Erythroblast (primary cell): ENCODE data around the gene TNNC2.
A peak's percentile ranks its signal among the peaks of the same experiment; 100 is the strongest.

Experiments
- DNase-seq, 2 experiments: peaks; one replicate each; lab custom pipeline; 2025; lab: John Stamatoyannopoulos, UW
- GATA1 ChIP-seq: IDR thresholded peaks from 2 replicates; pipeline ENCODE4 v1.6.1; 2011; ENCODE audit warnings: low read depth, mild to moderate bottlenecking, control low read depth, low read length, moderate library complexity
- POLR2A ChIP-seq: IDR thresholded peaks from 2 replicates; pipeline ENCODE4 v1.6.1; 2011; ENCODE audit warnings: mild to moderate bottlenecking, low read length

TNNC2 gene

DNA sequence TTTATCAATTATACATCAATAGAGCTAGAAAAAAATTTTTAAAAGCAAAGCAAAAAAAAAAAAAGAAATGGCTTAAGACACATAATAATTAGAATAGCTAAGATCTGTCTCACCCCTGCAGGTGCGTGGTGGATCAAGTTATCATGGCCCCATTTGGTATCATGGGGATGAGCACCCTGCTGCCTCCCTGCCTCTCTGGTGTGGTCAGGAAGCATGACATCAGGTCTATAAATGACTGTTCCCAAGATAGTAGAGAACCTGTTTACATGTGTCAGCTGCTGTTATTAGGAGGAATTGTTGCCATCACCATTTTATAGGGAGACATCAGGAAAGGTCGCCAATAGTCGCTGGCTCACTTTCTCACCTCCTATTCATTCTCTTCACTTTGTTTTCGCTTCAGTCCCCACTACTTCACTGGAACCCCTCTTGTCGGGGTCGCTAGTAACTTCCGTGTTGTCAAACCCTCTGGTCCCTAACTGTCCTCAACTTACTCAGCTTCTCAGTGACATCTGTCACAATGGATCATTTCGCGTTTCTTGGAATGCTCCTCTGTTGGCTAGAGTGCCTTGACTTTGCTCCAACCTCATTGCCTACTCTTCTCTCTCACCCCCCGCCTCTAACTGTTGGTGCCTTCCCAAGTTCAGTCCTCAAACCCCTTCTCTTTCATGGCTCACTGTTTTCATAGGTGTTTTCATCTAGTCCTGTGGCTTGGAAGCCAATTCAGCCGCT lies 30.6 kb downstream of the TNNC2 start:
- no peak for DNase-seq
- TF ChIP-seq GATA1 (no peak), POLR2A (no peak)

DNA sequence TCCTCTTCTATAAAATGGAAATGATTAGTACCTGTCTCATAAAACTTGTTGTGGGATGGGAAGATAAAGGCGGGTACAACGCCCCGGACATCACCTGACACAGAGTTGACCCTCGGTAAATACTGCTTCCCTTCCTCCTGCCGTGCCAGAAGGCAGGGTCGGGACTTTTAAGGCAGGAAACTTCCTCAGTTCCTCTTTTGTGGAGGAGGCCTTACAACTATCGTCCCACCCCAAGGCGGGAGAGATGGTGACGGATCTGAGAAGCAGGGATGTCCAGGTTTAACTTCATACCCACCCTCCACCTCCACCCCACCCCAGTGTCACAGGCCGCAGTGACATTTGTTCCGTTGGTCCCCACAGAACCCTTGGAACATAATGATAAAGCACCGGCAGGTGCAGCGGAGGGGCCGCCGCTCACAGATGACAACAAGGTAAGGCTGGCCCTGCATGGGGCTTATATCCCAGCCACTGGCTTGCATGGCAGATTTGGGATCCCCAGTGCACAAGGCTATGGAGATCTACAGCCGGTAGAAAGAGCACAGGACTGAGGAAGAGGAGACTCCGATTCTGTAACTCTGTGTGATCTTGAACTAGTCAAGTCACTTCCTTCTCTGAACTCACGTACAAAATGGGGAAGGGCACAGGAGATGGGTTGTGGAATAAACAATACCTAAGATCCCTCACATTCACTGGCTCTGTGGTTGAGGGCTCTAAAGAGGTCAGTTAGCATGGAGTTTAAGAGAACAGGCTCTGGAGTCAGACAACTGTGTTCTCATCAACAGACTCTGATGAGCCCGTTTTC lies 34.6 kb downstream of the TNNC2 start:
- DNase-seq = peak in 1 of 2 experiments; percentile 42
- TF ChIP-seq GATA1 (no peak), POLR2A (no peak)

DNA sequence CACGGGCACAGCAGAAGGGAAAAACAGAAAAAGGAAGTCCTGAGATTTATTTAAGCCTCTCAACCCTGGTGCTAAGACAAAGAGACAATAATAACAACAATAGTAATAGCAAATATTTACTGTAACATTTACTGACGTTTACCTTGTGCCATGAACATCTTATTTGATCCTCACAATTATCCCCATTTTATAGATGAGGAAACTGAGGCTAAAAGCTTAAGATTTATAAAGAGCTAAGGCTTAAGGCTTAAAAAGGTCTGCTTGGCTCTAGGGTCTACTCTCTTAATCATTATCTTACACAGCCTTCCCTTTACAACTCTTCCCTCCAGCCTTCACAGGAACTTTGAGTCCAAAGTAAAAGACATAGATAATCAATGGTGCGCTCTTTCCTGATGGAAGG lies 38.8 kb downstream of the TNNC2 start:
- TF ChIP-seq GATA1 (no peak), POLR2A (no peak)
- DNase-seq = no peak

DNA sequence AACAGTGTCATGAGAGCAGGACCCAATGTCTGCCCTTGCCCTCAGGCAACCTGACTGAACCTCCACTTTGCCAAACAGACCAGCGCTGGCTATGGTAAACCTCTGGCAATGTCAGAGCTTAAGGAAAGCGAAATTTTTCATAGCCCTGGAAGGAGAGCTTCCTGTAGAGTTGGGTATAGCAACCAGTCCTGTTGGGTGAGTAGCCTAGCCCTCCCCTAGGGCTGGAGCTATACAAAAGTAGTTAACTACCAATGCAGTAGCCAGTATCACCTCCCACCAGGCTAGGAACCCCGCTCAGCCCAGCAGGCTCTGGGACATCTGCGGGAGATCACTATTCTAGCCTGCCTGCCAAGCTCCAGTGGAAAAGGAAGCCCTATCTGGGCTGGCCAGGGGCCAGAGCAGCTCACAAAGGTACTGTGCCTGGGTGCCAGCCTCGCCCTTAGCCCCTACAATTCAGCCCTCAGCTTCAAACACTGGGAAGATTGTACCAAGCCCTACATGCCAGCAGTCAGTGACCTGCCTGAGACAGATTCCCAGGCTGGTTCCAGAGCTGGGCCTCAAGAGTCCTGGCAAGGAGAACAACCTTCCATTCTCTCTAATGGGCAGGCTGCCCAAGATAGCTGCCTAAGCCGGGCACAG lies 43.3 kb downstream of the TNNC2 start:
- no peak for TF ChIP-seq GATA1
- TF ChIP-seq POLR2A = no peak
- DNase-seq = no peak

DNA sequence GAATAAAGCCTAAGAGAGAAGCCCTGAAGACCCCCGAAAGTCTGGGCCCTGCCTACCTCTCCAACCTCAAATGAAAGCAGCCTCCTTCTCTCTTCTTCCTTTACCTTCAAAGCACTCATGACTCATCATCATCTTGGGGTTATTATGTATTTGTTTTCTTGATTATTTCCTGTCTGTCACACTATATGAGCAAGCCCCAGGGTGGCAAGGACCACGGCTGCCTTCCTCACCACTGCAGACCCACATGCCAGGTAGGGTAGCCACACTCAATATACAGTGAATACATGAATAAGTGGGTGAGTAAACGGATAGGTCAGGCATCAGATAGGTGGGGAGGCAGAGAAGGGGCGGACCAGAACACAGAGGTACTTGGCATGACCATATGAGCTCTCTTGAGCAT lies 44.2 kb downstream of the TNNC2 start:
- TF ChIP-seq POLR2A (no peak), GATA1 (no peak)
- no peak for DNase-seq

DNA sequence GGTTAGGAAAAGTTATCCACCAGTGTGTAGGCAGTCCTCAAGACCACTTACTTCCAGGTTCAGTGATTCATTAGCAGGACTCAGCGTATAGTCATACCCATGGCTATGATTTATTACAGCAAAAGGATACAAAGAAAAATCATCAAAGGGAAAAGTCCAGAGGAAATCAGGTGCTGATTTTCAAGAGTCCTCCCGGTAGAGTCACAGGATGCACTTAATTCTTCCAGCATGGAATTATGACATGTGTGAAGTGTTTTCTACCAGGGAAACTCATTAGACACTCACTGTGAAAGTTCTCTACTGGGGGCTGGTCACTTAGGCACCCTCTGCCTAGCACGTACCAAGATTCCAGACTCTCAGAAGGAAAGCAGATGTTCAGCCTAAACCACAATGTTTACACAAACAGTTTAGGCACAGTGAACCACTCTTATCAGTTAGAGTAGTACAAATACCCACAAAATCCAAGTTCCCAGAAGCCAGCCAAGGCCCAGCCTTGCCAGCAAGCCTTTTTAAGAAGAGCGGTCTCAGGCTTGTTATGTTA lies 45.7 kb downstream of the TNNC2 start:
- no peak for TF ChIP-seq GATA1
- TF ChIP-seq POLR2A = no peak

DNA sequence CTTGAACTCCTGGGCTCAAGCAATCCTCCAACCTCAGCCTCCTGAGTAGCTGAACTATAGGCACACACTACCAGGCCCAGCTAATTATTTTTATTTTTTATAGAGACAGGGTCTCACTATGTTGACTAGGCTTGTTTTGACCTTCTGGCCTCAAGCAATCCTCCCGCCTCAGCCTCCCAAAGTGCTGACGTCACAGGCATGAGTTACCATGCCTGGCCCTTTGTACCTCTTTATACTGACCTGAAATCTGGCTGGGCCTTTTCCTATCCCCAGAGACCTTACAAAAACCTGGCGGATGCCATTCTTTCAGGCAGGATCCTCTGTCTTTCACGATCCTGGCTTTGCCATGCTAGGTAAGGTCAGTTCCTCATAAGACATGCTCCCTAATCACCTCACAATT lies 47.0 kb downstream of the TNNC2 start:
- no peak for DNase-seq
- TF ChIP-seq GATA1 (no peak), POLR2A (no peak)

More for the DNA sequence above, 45.7 kb downstream of the TNNC2 start:
- DNase-seq = no peak

DNA sequence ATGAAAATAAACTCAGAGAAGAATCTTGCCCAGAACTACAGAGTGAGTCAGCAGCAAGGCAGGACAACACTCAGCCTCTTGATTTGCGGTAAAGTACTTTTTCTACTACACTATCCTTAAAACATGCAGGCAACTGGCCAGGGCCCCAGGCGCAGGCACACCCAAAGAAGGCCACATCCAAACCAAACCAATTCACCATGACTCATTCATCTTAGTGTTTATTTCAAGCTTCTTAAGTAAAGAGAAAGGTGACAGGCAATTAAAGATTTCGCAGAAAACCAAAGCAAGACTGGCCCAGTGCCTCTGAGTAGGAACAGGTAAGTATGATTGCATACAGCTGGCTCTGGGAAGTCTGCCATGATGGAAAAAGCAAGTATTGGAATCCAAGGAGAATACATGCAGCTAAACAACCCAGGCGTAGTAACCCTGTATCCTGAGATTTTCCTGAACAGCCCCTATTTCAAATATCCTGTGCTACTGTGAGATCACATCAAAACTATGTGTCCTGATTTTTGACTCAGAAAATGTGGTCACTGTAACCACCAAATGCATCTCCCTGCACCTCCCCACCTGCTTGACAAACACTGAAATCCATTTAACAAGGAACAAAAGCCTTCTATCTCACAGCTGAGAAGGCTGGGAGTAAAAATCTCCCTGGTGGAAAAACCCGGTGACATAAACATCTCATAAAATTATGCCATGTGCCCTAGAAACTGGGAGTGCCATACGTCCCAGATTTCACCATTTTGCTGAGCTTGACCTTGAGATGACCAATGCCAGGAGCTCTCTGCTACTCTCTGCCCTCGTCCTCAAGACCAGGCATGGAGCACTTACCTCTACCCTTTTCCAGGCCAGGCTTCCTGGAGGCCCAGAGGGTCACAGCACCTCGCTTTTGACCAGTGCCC lies 47.8 kb downstream of the TNNC2 start:
- TF ChIP-seq POLR2A = no peak
- no peak for TF ChIP-seq GATA1
- peak; percentile 17 to 55 for DNase-seq

DNA sequence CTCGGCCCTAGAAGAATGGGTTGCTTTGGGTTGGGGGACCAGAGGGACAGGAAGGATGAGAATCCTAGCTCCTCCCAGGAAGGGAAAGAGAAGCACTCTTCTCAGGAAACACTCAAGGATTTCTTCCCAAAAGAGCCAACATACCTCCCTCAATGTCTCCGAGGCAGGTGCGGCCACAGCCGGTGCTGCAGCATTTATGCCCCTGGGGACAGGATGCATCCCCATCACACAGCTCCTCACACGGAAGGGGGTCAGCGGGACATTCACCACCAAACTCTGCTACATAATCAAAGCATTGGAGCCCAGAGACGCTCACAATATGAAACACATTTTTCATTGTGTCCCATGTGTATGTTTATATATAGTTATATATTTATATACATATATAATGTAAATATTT lies 50.2 kb downstream of the TNNC2 start:
- no peak for TF ChIP-seq POLR2A
- TF ChIP-seq GATA1 = no peak
- no peak for DNase-seq

DNA sequence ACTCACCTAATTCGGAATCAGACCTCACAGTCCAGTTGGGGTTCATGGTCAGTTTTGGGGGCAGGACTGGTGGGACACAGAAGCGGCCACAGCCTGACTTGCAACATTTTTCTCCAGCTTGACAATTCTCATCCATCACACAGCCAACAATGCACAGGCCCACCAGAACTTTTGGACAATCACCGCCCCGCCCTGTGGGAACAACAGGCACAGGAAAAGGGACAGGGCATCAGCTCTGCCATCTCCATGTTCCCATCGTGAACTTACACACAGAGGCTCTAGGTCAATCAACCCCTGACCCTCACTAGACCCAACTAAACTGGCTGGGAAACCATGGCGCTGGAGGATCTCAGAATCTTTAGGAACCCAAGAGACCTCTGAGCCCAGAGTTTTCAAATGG lies 51.7 kb downstream of the TNNC2 start:
- no peak for DNase-seq
- no peak for TF ChIP-seq GATA1
- TF ChIP-seq POLR2A = no peak

DNA sequence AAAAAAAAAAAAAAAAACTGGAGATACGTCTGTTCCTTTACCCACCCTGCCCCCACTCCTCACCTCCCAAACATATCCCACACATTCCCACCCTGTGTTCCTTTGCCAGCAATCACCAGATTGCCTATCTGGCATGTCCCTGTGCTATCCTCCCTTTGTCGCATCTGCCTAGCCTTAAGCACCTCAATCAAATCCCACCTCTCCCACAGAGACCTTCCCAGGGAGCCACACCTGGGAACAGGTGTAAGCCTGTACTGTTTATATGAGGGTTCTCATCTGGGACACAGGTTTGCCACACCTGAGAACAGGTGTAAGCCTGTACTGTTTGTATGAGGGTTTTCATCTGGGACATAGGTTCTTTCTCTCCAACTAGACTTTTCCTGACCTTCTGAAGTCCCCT lies 52.2 kb downstream of the TNNC2 start:
- no peak for TF ChIP-seq POLR2A
- TF ChIP-seq GATA1 = no peak
- DNase-seq = no peak
